Adrenal gland (tissue), 12 donors: ENCODE data around the gene NOP53. TPM values are rescaled to one million over a fixed set of nuclear protein-coding genes. Genes with fewer than 3 reads are reported as not detected.

ENCODE experiments used
- DNase-seq, 7 donors: peaks; one replicate each; pipeline ENCODE4 v3.0.0-alpha.2; 2019 to 2020
- H3K27ac ChIP-seq, 5 donors: fragments of 200-600 bp; sonication (generic) in 4 of 5; 1 replicate in 3 of 5; 2 replicates in 2 of 5; pipeline versions ENCODE4 v1.5.1 to v1.8.0; 2016 to 2020; ENCODE audit warnings: mild to moderate bottlenecking in 1 of 5
- H3K27me3 ChIP-seq: fragments of 200-600 bp; 2 replicates; pipeline ENCODE4 v1.8.0; 2021
- H3K36me3 ChIP-seq, 2 donors: fragments of 200-600 bp; replicated peaks in 1 of 2; 1 replicate in 1 of 2; 2 replicates in 1 of 2; pipeline versions ENCODE4 v1.5.1 to v1.8.0; 2018 to 2022
- H3K4me1 ChIP-seq, 2 donors: fragments of 200-600 bp; replicated peaks in 1 of 2; 1 replicate in 1 of 2; 2 replicates in 1 of 2; pipeline versions ENCODE4 v1.5.1 to v1.8.0; 2018 to 2021
- H3K4me3 ChIP-seq, 4 donors: fragments of 200-600 bp; sonication (generic) in 3 of 4; one replicate each; pipeline ENCODE4 v1.5.1; 2016 to 2018
- H3K9me3 ChIP-seq, 3 donors: fragments of 200-600 bp; sonication (generic) in 1 of 3; replicated peaks in 1 of 3; 1 replicate in 2 of 3; 2 replicates in 1 of 3; pipeline versions ENCODE4 v1.5.1 to v1.8.0; 2016 to 2021
- POLR2A ChIP-seq, 2 donors: fragments of 450-650 bp; IDR thresholded peaks; one replicate each; pipeline ENCODE4 v1.6.1; 2017; ENCODE audit warnings: antibody characterized with exemption in 2 of 2, mild to moderate bottlenecking in 2 of 2, moderate library complexity in 1 of 2
- WGBS, 4 donors: extraction: QIAGEN DNeasy Blood & Tissue Kit in 2 of 4; methylation state at CpG; one replicate each; pipeline versions ENCODE4 v1.1.5 to v1.1.7; 2013 to 2017; 5-methylcytosine and 5-hydroxymethylcytosine counted together
- intact Hi-C, 2 donors: fragments of 100-400 bp; cut with DNase I; formaldehyde crosslinking; loops; one replicate each; pipeline versions ENCODE4 v1.14.1 to v1.15.0; 2022 to 2023
- polyA plus RNA-seq, 3 donors: library from polyadenylated mRNA; stranded (reverse); fragments of 200-250 nt in 2 of 3; fragments of 350-450 nt in 1 of 3; fragmentation: Illumina TruSeq in 1 of 3; extraction: RNeasy Lipid Tissue Mini Kit (QIAGEN cat#74804) in 1 of 3; gene quantifications; one replicate each; pipeline ENCODE4 v1.2.3, GENCODE V29; 2013 to 2014
- total RNA-seq, 9 donors: library from RNA; depleted of rRNA in 4 of 9; stranded (reverse); fragments of >200 nt in 4 of 9; fragments of 120-200 nt in 1 of 9; fragmentation: NEBNext Ultra II Directional in 1 of 9; extraction: Animal tissue kit (Norgen Biotek cat#: 25700) in 1 of 9; gene quantifications; one replicate each; pipeline versions ENCODE4 v1.1.0 to v1.2.4, GENCODE V29; 2013 to 2023
- TF ChIP-seq, protein P1 (sequence below), 6 experiments: fragments of 450-650 bp in 4 of 6; fragments of 200-600 bp in 2 of 6; sonication (generic) in 1 of 6; IDR thresholded peaks; 1 replicate in 5 of 6; 2 replicates in 1 of 6; pipeline versions ENCODE4 v1.5.1 to v1.8.0; 2016 to 2021; ENCODE audit warnings: antibody characterized with exemption in 6 of 6, mild to moderate bottlenecking in 2 of 6, moderate library complexity in 1 of 6
- donor health status: healthy with polysubstance abuse.
- donor health status: Bipolar disorder and iron deficiency.
- donor health status: DM: yes; HTN: yes; CAD: no.
- donor health status: DM: no; HTN: no; CAD: no.
- donor health status: DM: no; HTN: no; CAD: no.
- donor health status: DM: yes; HTN: yes; CAD: no.

The NOP53 gene
- total and polyA plus RNA-seq, 12 donors, result 118 to 420 (median 325) TPM

DNA sequence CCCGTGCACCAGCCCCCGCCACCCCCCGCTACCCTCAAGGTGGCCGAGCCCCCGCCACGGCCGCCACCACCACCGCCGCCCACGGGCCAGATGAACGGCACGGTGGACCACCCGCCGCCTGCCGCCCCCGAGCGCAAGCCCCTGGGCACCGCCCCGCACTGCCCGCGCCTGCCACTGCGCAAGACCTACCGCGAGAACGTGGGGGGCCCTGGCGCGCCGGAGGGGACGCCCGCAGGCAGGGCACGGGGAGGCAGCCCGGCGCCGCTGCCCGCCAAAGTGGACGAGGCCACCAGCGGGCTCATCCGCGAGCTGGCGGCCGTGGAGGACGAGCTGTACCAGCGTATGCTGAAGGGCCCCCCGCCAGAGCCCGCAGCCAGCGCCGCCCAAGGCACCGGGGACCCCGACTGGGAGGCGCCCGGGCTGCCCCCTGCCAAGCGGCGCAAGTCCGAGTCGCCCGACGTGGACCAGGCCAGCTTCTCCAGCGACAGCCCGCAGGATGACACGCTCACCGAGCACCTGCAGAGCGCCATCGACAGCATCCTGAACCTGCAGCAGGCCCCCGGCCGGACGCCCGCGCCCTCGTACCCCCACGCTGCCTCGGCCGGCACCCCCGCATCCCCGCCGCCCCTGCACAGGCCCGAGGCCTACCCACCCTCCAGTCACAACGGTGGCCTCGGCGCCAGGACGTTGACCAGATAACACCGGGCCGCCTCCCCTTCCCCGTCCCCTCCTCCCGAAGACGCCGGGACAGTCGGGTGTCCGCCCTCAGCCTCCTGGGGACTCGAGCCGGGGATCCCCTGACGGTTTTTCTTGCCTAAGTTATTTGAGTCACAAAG lies 43.4 kb upstream of the NOP53 start:
- H3K27me3 ChIP-seq, result no peaks in the 10 kb centered on the region
- H3K36me3 ChIP-seq, result peaks cover 0 to 39% of the 10 kb centered on the region in 2 donors
- H3K9me3 ChIP-seq, result no peaks in the 10 kb centered on the region
- TF ChIP-seq POLR2A (IDR thresholded peaks at IDR 0.05), result no peak
- TF ChIP-seq, protein P1, sequence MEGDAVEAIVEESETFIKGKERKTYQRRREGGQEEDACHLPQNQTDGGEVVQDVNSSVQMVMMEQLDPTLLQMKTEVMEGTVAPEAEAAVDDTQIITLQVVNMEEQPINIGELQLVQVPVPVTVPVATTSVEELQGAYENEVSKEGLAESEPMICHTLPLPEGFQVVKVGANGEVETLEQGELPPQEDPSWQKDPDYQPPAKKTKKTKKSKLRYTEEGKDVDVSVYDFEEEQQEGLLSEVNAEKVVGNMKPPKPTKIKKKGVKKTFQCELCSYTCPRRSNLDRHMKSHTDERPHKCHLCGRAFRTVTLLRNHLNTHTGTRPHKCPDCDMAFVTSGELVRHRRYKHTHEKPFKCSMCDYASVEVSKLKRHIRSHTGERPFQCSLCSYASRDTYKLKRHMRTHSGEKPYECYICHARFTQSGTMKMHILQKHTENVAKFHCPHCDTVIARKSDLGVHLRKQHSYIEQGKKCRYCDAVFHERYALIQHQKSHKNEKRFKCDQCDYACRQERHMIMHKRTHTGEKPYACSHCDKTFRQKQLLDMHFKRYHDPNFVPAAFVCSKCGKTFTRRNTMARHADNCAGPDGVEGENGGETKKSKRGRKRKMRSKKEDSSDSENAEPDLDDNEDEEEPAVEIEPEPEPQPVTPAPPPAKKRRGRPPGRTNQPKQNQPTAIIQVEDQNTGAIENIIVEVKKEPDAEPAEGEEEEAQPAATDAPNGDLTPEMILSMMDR (IDR thresholded peaks at IDR 0.05), result no peak
- no peak for DNase-seq
- no peak overlapping the region for H3K27ac ChIP-seq
- 89 to 93% (median 93%) methylated on average over 36 to 91 of the region's 91 CpGs for WGBS, 4 donors
- H3K4me3 ChIP-seq, result no peak overlapping the region
- peaks cover 4 to 6% of the 10 kb centered on the region in 2 donors for H3K4me1 ChIP-seq
- intact Hi-C loops, result loop anchor here in 1 of 2 donors (10.0 kb wide), 1 partner anchor 167 kb away; no protein-coding TSS in a partner anchor

DNA sequence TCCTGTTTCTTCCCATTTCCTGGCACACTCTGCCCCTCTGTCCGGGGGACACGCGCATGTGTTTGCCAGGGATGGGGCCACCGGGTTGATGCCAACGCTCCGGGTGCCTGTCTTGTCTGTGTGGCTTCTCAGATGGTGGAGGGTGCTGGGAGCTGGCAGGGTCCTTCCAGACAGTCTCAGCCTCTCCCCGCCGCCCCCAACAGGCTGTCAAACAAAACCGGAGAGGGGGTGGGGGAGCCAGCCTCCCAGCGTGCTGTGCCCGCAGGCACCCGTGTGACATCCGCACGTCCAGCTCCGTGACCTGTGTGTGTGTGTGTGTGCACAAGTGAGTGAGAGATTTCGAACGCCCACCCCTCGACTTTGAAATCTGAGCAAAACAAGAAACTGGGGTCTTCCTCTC lies 42.7 kb upstream of the NOP53 start:
- DNase-seq, result no peak
- Histone ChIP-seq H3K27me3 (no peaks in the 10 kb centered on the region), H3K4me1 (peaks cover 3% of the 10 kb centered on the region in 2 donors), H3K9me3 (no peaks in the 10 kb centered on the region), H3K27ac (no peak overlapping the region), H3K4me3 (no peak overlapping the region), H3K36me3 (peaks cover 0 to 39% of the 10 kb centered on the region in 2 donors)
- TF ChIP-seq, protein P1 (IDR thresholded peaks at IDR 0.05), result no peak
- TF ChIP-seq POLR2A (IDR thresholded peaks at IDR 0.05), result no peak
- 70 to 85% (median 77%) methylated on average over 8 to 18 of the region's 18 CpGs for WGBS, 4 donors
- intact Hi-C loops, result loop anchor here in 1 of 2 donors (10.0 kb wide), 1 partner anchor 168 kb away; no protein-coding TSS in a partner anchor

DNA sequence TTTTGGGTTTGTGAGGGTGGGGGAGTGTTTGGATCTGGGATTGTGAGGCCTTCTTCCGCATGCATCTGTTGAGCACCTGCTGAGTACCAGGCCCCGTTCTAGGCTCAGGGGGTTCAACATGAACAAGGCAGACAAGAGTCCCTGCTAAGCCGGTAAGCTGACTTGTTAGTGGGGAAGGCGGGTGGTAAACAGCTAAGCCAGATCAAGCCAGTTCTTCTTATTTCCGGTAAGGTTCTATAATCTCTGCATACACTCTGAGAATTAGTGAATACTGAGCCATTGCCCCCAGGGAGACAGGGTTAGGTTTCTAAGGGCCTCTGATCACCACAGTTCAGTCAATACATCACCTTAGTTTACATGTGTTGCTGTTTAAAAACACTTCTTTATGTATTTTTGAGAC lies 42.0 kb upstream of the NOP53 start:
- no peak for TF ChIP-seq POLR2A (IDR thresholded peaks at IDR 0.05)
- TF ChIP-seq, protein P1 (IDR thresholded peaks at IDR 0.05), result no peak
- H3K27ac ChIP-seq, result no peak overlapping the region
- H3K4me3 ChIP-seq, result no peak overlapping the region
- no peaks in the 10 kb centered on the region for H3K9me3 ChIP-seq
- H3K36me3 ChIP-seq, result peaks cover 0 to 39% of the 10 kb centered on the region in 2 donors
- no peaks in the 10 kb centered on the region for H3K4me1 ChIP-seq
- 92 to 98% (median 95%) methylated on average over 5 of the region's 5 CpGs for WGBS, 4 donors
- H3K27me3 ChIP-seq, result no peaks in the 10 kb centered on the region
- DNase-seq, result no peak
- intact Hi-C loops, result loop anchor here in 1 of 2 donors (10.0 kb wide), 1 partner anchor 168 kb away; no protein-coding TSS in a partner anchor

DNA sequence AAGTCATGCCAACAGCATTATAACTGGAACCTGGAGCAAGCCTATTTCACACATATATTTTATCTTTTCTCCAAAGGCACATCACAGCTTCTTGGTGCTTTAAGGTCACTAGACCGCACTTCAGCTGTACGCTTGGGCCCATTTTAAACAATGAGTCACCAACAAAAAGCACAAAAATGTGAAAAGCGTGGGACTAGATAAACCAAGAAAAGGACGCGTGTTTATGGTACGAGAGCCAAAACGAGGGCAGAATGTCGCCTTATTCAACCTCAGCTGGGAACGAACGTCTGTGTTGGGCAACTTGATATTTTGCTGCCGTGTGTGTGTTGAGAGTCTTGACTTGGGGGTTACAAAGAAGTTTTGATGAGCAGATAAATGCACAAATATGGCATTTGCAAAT lies 41.3 kb upstream of the NOP53 start:
- intact Hi-C loops, result loop anchor here in 1 of 2 donors (10.0 kb wide), 1 partner anchor 169 kb away; no protein-coding TSS in a partner anchor

More for the DNA sequence above, 41.3 kb upstream of the NOP53 start:
- no peak overlapping the region for H3K27ac ChIP-seq
- no peak overlapping the region for H3K4me3 ChIP-seq
- H3K9me3 ChIP-seq, result no peaks in the 10 kb centered on the region
- H3K27me3 ChIP-seq, result no peaks in the 10 kb centered on the region
- TF ChIP-seq POLR2A (IDR thresholded peaks at IDR 0.05), result no peak
- TF ChIP-seq, protein P1 (IDR thresholded peaks at IDR 0.05), result no peak
- peaks cover 0 to 32% of the 10 kb centered on the region in 2 donors for H3K36me3 ChIP-seq
- 92 to 95% (median 92%) methylated on average over 10 to 11 of the region's 11 CpGs for WGBS, 4 donors
- no peak for DNase-seq
- H3K4me1 ChIP-seq, result no peaks in the 10 kb centered on the region
